Adrenal gland (tissue), 5 donors: Measurements from ENCODE around the gene CDK16.

Experiments
- CTCF ChIP-seq, 6 experiments: fragments of 450-650 bp in 4 of 6; fragments of 200-600 bp in 2 of 6; sonication (generic) in 1 of 6; IDR thresholded peaks; 1 replicate in 5 of 6; 2 replicates in 1 of 6; pipeline versions ENCODE4 v1.5.1 to v1.8.0; 2016 to 2021; ENCODE audit warnings: antibody characterized with exemption in 6 of 6, mild to moderate bottlenecking in 2 of 6, moderate library complexity in 1 of 6
- POLR2A ChIP-seq, 2 donors: fragments of 450-650 bp; IDR thresholded peaks; one replicate each; pipeline ENCODE4 v1.6.1; 2017; ENCODE audit warnings: antibody characterized with exemption in 2 of 2, mild to moderate bottlenecking in 2 of 2, moderate library complexity in 1 of 2
- donor health status: DM: no; HTN: no; CAD: no.

GRCh38 chrX:47171996-47172395 lies 46.5 kb upstream of the CDK16 start:
- TF ChIP-seq CTCF (IDR thresholded peaks at IDR 0.05) (no peak), POLR2A (IDR thresholded peaks at IDR 0.05) (no peak)
